Measurements from ENCODE around the gene MTOR. TPM values are rescaled to one million over a fixed set of nuclear protein-coding genes. Genes with fewer than 3 reads are reported as not detected.

Gene MTOR
- total and polyA plus RNA-seq, 2 donors (not counting 3 experiments of a cell fraction or from before 2014, with no cell fraction given): 33.5 to 50.4 TPM

DNA sequence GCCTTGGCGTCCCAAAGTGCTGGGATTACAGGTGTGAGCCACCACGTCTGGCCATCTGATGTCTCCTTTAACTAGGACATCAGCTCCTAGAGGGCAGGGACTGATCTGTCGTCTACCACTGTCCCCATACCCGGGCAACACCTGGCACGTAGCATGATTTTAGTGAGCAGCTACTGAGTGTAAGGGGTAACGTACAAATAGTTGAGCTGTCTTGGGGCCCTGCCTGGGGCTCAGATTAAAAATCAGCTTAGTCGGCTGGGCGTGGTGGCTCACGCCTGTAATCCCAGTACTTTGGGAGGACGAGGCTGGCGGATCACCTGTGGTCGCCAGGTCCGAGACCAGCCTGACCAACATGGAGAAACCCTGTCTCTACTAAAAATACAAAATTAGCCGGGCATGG, 204.3 kb downstream of the MTOR start:
- H3K9ac ChIP-seq (replicated peaks; ENCODE audit: extremely low read depth, insufficient read depth, low read length): no peak overlapping the region
- H3K27ac ChIP-seq (ENCODE audit: insufficient read depth, low read depth, low read length): no peak overlapping the region
- no peaks in the 10 kb centered on the region for H4K20me1 ChIP-seq (replicated peaks; ENCODE audit: control insufficient read depth, extremely low read depth, insufficient read depth, low read length)
- dilution Hi-C loops (cut with MboI; ENCODE audit: extremely low pct_ligation_motif_present, low sequenced_read_pairs) (no loop called here), intact Hi-C loops (cut with micrococcal nuclease) (no loop called here)
- no peak overlapping the region for H3K4me3 ChIP-seq (replicated peaks in 1 of 3; ENCODE audit: insufficient read depth in 1 of 3, low read depth in 1 of 3, low read length in 3 of 3)
- H3K4me2 ChIP-seq (ENCODE audit: insufficient read depth, low read length): no peak overlapping the region
- peaks cover 0 to 14% of the 10 kb centered on the region in 2 experiments for H3K36me3 ChIP-seq (ENCODE audit: control insufficient read depth in 2 of 2, extremely low read depth in 1 of 2, insufficient read depth in 2 of 2, low read length in 2 of 2)
- peaks cover 13% of the 10 kb centered on the region for H3K4me1 ChIP-seq (ENCODE audit: control insufficient read depth, extremely low read depth, insufficient read depth, low read length)
- no peak for TF ChIP-seq POLR2AphosphoS5 (IDR thresholded peaks at IDR 0.05; ENCODE audit: insufficient read depth, low read depth, low read length)
- TF ChIP-seq, protein P1, sequence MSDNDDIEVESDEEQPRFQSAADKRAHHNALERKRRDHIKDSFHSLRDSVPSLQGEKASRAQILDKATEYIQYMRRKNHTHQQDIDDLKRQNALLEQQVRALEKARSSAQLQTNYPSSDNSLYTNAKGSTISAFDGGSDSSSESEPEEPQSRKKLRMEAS (IDR thresholded peaks at IDR 0.05; ENCODE audit: insufficient read depth, insufficient read length): no peak
- TF ChIP-seq EZH2 (IDR thresholded peaks at IDR 0.05; ENCODE audit: borderline replicate concordance, low read depth, low read length, severe bottlenecking): no peak
- TF ChIP-seq, protein P2, sequence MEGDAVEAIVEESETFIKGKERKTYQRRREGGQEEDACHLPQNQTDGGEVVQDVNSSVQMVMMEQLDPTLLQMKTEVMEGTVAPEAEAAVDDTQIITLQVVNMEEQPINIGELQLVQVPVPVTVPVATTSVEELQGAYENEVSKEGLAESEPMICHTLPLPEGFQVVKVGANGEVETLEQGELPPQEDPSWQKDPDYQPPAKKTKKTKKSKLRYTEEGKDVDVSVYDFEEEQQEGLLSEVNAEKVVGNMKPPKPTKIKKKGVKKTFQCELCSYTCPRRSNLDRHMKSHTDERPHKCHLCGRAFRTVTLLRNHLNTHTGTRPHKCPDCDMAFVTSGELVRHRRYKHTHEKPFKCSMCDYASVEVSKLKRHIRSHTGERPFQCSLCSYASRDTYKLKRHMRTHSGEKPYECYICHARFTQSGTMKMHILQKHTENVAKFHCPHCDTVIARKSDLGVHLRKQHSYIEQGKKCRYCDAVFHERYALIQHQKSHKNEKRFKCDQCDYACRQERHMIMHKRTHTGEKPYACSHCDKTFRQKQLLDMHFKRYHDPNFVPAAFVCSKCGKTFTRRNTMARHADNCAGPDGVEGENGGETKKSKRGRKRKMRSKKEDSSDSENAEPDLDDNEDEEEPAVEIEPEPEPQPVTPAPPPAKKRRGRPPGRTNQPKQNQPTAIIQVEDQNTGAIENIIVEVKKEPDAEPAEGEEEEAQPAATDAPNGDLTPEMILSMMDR (IDR thresholded peaks at IDR 0.05; ENCODE audit: extremely low read depth in 1 of 2, insufficient read depth in 1 of 2, low read depth in 1 of 2, low read length in 2 of 2): no peak
- no peak for TF ChIP-seq POLR2A (IDR thresholded peaks at IDR 0.05; ENCODE audit: low read depth, low read length)
- TF ChIP-seq FOS (IDR thresholded peaks at IDR 0.05; ENCODE audit: borderline replicate concordance, insufficient read depth, low read length): no peak
- no peak for TF ChIP-seq GATA2 (IDR thresholded peaks at IDR 0.05; ENCODE audit: insufficient read depth, insufficient read length, low read depth, low read length)
- TF ChIP-seq JUN (IDR thresholded peaks at IDR 0.05; ENCODE audit: borderline replicate concordance, insufficient read depth, insufficient read length, low read depth): no peak
- no peak for TF ChIP-seq MYC (IDR thresholded peaks at IDR 0.05; ENCODE audit: low read depth, low read length)
- POLR2A ChIA-PET: no interaction called here
- DNase-seq (ENCODE audit: low read depth, low spot score): no peak
- no peaks in the 10 kb centered on the region for H3K27me3 ChIP-seq (ENCODE audit: control insufficient read depth in 2 of 2, insufficient read depth in 2 of 2, low read length in 2 of 2)
- FAIRE-seq: no peak
- no peak overlapping the region for H2AFZ ChIP-seq (ENCODE audit: low read depth, low read length)
- H3K79me2 ChIP-seq (ENCODE audit: control insufficient read depth, insufficient read depth, low read length): peaks cover 20% of the 10 kb centered on the region
- CTCF ChIA-PET: interaction anchor here (3.1 kb wide), 1 partner anchor 20 kb away, joined by 21 read pairs; no protein-coding TSS in a partner anchor
- H3K9me1 ChIP-seq (replicated peaks; ENCODE audit: control insufficient read depth, extremely low read depth, insufficient read depth, low read length): no peaks in the 10 kb centered on the region
- H3K9me3 ChIP-seq (replicated peaks; ENCODE audit: control insufficient read depth, insufficient read depth, low read length): no peaks in the 10 kb centered on the region
- no TSS peak for BruUV-seq (replicated peaks)

All from endothelial cell of umbilical vein (primary cell).